Eye (tissue), 1 donor: ENCODE measurements around the gene TM9SF1.

Experiments
- DNase-seq: peaks from one replicate; pipeline ENCODE4 v3.0.0-alpha.2; 2015

TM9SF1 gene

DNA sequence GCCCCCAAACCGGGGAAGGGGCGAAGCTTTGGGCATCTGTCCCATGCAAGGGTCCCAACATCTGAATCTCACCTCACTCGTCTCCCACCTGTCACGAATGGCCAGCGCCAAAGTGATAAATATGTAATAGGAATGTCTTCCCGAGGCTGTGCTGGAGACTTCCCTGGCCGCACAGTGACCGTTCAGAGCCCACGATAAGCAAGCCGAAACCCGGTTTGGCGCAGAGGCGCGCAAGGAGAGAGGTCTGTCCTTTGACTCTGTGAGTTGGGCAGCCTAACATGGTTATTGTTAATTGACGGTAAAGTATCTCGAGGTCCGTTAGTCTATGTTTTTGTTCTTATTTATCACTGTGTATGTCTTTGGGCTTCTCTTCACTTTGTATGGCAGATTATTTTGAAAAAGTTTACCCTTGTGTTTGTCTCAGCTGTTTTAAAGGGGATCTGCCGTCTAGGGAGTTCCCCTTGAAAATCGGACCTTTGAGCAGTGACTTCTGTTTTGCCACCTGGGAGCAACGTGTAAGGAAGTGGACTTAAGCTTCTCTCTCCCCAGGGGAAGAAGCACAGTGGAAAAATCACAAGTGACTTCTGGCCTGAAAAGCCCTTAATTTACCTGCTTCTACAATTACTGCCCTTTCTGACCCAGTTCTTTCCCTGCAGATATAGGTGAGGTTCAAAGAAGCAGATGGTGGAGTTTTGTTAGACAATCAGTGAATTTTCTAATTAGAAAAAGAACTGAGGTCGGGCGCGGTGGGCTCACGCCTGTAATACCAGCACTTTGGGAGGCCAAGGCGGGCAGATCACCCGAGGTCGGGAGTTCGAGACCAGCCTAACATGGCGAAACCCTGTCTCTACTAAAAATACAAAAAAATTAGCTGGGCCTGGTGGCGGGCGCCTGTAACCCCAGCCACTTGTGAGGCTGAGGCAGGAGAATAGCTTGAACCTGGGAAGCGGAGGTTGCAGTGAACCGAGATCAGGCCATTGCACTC lies 1.1 kb upstream of the TM9SF1 start:
- DNase-seq: peak; percentile 25

DNA sequence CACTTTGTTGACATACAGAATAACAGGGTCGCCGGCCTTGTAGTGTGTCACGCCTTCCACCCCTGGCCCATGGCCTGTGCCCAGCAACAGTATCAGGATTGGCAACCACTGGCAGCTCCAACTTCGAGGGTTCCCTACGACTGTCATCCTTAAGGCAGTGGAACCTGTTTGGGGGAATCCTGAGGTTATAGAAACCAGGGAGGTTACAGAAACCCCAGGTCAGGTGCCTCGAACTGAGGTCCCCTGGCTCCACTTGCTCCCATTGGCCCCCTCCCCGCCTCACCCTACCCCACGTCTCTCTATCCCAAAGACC lies 412 bp downstream of the TM9SF1 start:
- no peak for DNase-seq

DNA sequence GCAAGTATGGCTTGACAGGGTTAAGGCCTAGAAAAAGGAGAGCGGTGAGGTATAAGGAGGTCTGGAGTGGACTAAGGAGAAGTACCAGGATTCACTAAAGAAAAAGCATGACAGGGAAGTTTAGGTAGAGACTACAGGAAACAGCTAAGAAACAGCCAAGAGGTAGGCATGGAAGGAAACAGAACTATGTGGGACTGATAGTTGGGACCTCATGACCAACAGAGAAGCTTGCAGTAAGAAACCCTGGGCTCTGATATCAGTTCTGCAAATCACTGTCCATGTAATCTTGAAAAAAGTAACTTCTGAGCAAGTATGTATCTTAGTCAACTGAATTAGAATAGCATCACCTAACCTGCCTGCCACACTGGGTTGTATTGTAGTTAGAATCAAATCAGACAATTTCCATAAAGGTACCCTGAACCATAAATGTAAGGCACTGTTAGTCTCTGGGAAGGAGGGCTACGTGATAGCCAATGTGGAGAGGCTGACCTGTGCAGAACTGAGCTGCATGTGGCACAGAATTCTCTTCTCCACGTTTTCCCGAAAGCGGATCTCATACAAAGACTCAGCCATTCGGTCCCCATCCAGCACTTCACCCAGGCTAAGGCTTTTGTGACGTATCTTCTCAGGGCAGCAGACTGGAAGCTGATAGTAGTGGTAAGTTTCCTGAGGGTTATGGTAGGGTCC lies 912 bp downstream of the TM9SF1 start:
- DNase-seq: no peak

DNA sequence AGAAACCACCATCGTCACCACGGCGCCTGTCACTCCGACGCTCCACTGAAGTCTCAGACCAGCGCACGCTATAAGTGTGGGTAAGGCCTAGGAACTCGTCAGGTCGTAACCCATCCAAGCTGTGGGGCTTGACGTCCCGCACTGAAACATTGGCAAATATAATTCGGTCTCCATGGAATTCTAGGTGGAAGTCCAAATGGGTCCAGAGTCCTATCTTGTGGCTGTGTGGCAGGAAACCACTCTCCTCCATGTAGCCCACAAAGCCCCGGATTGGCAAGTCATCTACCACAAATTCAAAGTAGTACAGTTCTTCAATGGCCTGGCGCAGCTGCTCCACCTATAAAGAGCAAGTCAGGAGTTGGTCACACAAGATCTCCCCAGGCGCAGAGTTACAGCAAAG lies 2.3 kb downstream of the TM9SF1 start:
- DNase-seq: no peak

DNA sequence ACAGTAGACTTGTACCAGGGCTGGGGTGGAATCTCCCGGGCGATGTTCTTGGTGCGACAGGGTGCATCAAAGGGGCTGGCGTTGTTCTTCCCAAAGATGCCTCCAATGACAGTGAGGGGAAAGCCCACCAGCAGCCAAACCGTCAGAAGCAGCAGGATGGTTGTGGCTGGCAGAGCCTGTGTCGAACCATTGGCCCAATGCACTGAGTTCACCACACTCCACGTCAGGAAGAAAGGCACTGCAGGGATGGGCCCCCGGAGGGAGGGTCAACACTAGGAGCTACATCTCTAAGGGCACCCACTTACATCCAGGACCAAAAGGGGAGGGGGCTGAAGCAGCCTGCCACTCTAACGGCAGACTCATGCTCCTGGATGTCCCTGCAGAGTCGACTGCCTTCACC lies 4.8 kb downstream of the TM9SF1 start:
- no peak for DNase-seq

DNA sequence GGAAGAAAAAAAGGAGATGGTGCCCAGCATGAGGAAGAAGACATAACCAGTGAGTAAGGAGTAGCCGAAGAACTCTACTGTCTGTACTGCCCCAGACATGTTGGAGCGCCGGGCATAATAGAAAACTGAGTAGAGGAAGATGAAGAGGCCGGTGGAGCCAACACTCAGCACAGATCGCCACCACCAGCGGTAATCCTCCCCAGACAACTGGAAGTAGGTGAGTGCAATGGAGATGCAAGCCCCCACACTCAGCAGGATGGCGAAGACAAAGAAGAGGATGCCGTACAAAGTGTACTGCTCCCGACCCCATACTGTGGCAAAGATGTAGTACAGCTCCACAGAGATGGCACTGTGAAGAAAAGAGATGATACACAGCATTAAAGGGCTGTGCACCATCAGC lies 5.8 kb downstream of the TM9SF1 start:
- no peak for DNase-seq

DNA sequence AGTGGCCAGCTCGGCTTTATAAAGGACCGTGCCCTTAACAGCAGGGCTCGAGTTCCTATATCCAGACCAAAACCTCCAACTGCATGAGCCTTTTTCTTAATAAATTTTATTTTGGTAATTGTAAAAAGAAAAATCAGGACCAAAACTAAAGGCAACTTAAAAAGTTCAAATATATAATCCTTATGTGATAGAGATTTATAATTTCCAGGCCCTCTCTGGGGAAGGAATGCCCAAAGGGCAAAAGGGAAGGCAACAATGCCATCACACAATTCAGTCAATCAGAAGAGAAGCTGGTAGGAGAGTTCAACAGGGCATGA lies 6.2 kb downstream of the TM9SF1 start:
- no peak for DNase-seq

DNA sequence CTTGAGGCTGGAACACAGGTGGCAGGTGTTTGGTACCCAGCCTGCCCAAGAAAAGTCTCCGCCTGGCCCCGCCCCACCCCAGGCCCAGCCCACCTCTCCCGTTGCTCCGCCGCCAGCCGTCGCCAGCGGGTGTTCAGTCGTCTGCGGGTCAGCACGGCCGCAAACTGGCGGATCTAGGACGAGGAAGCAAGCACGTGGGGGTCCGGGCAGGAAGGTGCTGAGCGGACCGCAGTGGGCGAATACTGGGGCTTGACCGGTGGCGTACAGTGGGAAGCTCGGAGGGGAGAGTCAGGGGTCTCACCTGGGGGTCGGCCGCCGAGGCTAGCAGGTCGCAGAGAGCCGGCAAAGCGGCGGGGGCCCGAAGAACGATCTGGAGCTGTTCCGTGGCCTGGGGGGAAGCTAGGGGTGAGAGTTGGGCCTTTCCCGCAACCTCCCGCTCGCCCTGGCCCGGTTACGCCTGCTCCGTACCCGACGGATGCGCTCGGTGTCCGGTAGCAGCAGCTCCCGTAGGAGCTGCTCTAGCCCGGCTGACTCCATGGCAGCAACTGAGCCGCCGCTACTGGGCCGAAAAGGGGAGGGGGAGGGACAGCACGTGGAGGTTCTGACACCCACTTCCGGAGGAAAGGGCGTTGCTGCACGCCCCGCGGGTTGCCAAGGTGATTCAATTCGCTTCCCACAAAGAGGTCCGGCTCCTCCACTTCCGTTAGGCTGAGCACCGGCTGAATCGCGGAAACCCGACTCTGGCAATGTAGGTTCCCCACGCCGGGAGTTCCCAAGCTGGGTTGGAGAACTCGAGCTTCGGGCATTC lies 6.8 kb downstream of the TM9SF1 start, which contains the start of gene IPO4:
TSS of gene IPO4 (minus strand) at position 566 of the 808 bp plus-strand sequence. CDS start at position 537, 29 bp downstream.
- DNase-seq: peak; percentile 98

DNA sequence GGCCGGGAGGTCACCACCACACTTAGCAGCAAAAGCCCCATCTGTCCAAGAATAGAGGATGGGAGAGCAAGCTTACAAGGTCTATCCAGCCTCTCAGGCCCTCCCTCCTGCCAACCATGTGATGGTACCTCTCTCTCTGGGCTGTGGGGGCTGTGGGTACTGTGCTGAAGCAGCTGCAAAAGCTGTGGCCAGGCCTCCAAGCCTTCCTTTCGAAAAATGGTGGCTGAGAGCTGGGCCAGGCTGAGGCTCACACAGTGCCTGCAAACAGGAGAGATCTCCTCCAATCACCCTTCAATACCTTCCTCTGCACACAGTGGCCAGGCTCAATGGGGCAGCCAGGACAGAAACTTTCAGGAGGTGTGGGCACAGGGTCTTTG lies 7.7 kb downstream of the TM9SF1 start:
- no peak for DNase-seq

DNA sequence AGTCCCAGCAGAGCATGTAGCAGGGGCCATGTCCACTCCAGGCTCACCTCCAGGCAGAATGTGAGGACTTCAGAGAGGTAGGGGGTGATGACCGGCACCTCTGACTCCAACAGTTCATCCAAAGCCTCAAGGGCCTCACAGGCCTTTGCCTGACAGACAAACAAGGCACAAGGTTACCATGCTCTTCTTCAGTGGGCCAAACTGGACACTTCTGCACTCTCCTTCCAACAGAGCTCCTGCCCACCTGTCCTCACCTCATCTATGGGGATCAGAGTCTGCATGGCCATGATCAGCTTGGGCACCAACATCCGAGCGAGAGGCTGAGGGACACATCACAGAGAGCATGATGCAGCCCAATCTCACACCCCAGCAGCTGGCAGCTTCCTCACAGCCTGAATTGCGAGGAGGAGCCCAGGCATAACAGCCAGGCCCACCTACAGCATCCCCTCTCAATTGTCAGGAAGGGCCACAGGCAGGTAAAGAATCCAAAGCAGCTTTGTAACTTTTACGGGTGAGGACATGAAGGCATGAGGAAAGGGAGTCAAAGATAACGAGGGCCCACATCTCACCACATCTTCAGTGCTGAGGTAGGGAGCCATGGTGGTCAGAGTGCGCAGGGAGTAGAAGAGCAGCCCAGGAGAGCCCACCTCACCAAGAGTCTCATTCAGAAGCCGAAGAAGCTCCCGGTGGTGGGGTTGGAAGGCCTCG lies 8.3 kb downstream of the TM9SF1 start:
- DNase-seq: no peak

DNA sequence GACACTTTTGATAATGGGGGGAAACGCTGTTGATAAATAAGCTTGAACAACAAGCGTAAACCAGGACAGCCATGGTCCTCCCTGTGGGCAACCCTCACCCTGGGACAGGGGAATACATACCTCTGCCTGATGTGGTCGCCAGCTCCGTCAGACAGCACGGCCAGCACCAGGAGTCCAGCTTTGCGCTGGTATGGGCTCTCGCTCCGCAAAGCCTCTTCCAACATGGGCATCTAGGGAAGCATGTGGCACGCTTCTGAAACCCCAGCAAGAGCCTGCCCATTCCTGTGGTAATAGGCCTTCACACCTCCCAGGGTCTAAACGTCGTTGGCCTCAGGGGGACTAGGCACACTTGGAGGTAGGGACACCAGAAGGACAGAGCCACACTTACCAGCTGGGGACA lies 9.5 kb downstream of the TM9SF1 start:
- DNase-seq: no peak

DNA sequence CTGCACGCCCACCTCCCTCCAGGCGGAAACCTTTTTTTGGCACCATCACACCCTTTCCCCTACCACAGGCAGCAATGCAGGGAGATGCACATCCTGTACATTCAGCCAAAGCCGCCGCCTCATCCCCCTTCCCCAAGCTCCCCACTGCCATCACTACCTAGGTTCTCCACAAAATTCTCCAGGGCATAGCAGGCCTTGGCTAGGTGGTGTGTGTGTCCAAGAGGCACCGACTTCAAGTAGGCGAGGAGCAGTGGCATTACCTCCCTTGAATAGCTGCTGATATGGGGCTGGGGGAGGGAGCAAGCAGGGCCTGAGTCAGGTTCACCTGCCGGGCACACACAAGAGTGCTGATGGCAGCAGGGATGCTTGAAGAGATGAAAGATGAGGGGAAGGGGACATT lies 10.2 kb downstream of the TM9SF1 start:
- no peak for DNase-seq

DNA sequence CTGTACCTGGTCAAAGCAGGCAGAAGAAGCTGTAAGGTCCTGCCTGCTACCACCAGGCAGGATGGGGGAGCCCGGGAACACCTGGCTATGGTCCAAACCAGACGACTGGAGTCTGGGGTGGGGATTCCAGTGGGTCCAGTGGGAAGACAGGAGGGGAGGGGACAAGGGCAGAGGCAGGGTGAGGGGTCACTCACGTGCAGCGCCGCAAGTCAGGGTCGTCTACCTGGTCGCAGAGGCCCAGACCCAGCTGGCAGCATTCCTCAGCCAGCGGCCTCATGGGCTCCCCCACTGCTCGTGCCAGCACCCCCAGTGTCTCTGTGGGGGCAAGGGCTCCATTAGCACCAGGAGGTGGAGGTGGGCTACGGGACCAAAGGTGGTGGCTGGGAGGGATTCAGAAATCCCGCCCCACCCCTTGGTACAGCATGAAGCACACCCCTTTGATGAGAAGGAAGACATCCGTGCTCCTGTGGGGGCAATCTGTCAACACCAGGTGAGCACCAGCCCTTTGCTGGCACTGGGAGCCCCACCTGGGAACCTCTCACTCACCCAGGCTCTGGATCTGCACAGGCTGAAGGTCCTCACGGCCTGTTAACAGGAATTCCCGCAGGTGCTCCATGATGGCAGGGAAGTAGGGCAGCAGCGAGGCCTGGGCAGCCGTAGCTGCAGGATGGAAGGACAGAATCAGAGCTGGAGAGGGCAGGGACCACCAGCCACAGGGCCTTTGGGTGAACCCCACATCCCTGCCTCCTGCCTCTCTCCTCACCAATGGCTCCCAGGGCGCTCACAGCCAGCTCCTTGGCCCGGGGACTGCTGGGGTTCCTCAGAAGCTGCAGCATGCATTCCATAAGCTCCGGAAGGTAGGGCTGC lies 10.9 kb downstream of the TM9SF1 start:
- DNase-seq: no peak

DNA sequence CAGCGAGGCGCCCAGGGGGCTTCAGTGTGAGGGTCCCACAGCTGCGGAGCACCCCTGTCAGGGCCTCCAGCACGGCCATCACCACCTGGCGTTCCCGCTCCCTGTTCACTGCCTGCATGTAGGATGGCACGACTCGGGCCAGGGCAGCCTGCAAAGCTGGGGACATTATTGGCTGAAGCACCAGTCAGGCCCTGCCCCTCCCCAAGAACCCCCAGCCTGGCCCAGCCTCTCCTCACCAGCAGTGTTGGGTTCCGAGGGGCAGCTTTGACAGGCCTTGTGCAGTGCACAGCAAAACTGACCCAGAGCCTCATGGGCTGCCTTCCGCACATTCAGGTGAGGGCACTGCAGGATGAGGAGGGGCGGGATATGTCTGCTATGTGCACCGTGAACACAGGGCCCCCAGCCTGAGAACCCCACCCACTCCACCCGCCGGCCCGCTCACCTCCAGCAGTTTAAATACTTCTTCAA lies 12.2 kb downstream of the TM9SF1 start:
- no peak for DNase-seq

DNA sequence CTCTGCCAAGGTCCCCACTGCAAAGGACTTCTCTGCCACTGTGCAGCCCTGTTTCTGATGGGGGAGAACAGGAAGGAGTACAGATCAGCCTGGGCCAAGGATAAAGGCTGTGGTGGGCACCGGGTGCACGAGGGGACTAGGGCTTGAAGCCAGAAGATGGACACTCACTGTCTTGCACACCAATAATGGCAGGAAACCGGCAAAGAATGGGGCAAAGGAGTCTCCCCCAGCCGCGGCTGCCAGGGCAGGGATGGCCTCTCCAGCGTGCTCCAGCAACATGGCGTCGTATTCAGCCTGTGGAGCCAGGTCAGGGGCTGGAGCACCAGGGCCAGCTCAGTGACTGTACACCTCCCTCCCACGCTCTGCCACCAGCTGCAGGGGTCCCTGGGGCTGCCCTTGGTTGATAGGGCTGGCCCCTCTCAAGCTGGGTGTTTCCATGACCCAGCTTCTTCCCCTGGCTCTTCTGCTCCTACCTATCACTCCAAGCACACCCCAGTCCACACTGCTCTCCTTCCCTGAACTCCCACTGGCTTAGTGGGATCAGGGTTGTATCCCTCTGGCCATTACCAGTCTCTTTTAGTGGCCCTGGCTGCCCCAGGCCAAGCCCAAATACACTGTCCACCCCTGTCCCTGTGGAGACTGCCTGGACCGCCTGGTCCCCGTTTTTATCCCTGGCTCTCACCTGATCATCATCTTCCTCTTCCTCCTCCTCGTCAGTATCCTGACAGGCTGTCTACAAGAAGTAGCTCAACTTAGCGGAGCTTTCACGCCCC lies 12.9 kb downstream of the TM9SF1 start:
- DNase-seq: no peak

DNA sequence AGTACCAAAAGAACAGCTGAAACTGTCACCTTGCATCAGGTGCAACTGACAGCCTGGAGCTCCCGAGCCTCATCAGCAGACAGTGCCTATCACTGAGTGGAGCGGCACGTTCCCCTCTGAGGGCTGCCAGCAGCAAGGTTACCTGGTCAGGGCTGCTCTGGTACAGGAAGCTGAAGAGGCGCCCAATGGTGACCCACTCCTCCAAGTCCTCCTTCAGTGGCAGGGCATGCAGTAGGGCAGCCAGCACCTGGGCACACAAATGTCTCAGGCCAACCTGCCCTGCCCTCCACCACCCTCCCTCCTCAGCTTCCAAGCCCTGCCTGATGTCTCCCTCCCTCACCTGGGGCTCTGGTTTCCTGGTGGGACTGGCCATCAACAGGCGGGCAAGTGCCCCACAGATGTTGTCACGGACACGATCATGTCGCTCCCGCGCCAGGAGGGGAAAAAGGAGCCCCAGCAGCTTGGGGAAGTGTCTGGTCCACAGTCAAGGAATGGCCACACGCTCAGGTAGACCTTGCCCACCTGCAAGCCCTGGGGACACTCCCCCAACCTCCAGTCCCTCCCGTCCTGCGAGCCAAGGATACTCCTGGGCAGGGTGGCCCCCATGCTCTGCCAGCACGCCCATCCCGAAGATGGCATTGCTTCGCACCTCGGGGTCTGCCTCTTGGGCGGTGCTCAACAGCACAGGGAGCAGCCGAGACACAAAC lies 13.7 kb downstream of the TM9SF1 start:
- DNase-seq: no peak

DNA sequence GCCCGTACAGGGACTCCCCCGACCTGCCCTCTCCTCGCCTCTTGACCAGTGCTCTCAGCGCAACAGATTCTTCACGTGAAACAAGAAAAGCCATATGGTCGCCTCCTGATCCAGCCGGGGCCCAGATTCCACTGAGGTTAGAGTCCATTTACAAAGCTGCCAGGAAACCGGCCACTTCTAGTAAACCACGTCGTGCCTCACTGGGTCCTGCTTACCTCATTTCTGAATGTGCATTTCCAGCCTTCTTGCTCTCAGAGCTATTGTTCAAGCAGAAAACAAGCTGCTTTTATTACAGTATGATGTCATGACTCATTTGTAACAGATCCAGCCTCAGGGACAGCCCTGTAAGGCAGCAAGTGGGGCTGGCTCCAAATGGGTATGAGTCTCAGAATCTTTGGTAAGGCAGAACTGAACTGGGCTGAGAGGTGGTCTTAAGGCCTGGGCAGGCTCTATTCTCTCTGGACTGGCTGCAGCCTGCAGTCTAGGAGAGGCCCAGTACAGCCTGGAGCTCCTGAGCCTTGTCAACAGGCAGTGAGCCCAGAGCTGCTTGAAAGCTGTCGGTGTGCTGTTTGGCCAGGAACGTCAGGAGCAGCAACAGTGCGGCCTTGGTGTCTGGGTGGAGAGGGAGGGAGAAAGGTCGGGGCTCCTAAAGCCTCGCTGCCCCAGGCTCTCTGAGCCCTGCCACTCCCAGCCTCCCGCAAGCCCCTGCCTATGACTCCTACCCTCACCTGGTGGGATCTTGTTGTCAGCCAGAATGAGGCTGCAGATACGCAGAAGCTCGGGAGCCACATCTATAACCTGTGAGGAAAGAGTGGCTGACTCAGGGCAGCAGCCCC lies 15.1 kb downstream of the TM9SF1 start:
- no peak for DNase-seq

DNA sequence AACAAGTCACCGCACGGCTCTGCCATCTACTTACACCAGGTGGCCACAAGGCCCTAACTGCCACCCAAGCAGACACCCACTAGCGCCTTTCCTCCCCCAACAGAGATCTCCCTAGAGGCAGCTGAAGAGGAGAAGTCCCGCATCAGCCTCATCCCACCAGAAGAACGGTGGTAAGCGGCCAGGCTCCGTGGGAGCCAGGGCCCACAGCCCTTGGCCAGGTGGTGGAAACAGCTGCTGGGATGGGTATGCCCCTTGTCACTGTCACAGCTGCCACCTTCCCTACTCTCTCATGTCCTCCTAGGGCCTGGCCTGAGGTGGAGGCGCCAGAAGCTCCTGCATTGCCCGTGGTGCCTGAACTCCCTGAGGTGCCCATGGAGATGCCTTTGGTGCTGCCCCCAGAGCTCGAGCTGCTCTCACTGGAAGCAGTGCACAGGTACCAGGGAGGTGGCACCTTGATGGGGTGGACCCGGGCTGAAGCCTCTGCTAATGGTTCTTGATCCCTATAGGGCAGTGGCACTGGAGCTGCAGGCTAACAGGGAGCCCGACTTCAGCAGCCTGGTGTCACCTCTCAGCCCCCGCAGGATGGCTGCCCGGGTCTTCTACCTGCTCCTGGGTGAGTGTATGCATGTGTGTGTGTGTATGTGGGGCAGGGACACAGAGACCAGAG lies 15.8 kb downstream of the TM9SF1 start:
- DNase-seq: no peak
